B cell (primary cell): ENCODE results near the gene SSU72. TPM values are rescaled to one million over a fixed set of nuclear protein-coding genes. Genes with fewer than 3 reads are reported as not detected.
A peak's percentile ranks its signal among the peaks of the same experiment; 100 is the strongest.
"Not testable (repeated sequence)": the region's sequence is repeated elsewhere in the genome, so short reads cannot be mapped to it uniquely, and the experiment has no call there.

Source experiments
- ATAC-seq: fragments of 200-7000 bp; cut with Tn5 transposase; one replicate; pipeline ENCODE4 v1.10.0; 2021; ENCODE audit warnings: low read depth, mild to moderate bottlenecking, moderate number of reproducible peaks, moderate library complexity
- CTCF ChIA-PET: fragments of 350-600 bp; sonication (Branson Sonifier 250); formaldehyde crosslinking; loops from one replicate; lab custom pipeline; 2021; ENCODE audit warnings: antibody characterized with exemption, inconsistent platforms; lab: Charles Lee
- POLR2A ChIA-PET: fragments of 350-600 bp; sonication (Branson Sonifier 250); formaldehyde crosslinking; loops from one replicate; lab custom pipeline; 2021; ENCODE audit warnings: antibody characterized with exemption; lab: Charles Lee
- DNase-seq: peaks from one replicate; pipeline ENCODE4 v3.0.0; 2013
- H2AFZ ChIP-seq: 2 replicates; pipeline ENCODE4 v1.6.1; 2012; ENCODE audit warnings: mild to moderate bottlenecking, low read depth, low read length; ENCODE audit not compliant: insufficient read depth, poor library complexity, severe bottlenecking
- H3K27ac ChIP-seq, 2 donors: 1 replicate in 1 of 2; 2 replicates in 1 of 2; pipeline ENCODE4 v1.5.1; 2012 to 2013; ENCODE audit warnings: low read length in 2 of 2, mild to moderate bottlenecking in 2 of 2, moderate library complexity in 1 of 2
- H3K27me3 ChIP-seq, 4 experiments: fragments of 200-600 bp in 1 of 4; sonication (generic) in 1 of 4; replicated peaks in 1 of 4; 1 replicate in 2 of 4; 2 replicates in 2 of 4; pipeline versions ENCODE4 v1.6.1 to v1.7.0; 2013 to 2016; ENCODE audit warnings: low read length in 3 of 4, mild to moderate bottlenecking in 2 of 4, mixed read lengths in 1 of 4, moderate library complexity in 1 of 4; ENCODE audit not compliant: insufficient read depth in 4 of 4, control insufficient read depth in 3 of 4; ENCODE audit errors: control extremely low read depth in 1 of 4
- H3K36me3 ChIP-seq, 2 experiments: replicated peaks in 1 of 2; 1 replicate in 1 of 2; 2 replicates in 1 of 2; pipeline versions ENCODE4 v1.6.1 to v1.7.1; 2013; ENCODE audit warnings: low read length in 1 of 2; ENCODE audit not compliant: insufficient read depth in 2 of 2, control insufficient read depth in 1 of 2; ENCODE audit errors: control extremely low read depth in 1 of 2, extremely low read depth in 1 of 2
- H3K4me1 ChIP-seq, 2 donors: fragments of 200-600 bp in 1 of 2; sonication (generic) in 1 of 2; 1 replicate in 1 of 2; 2 replicates in 1 of 2; pipeline versions ENCODE4 v1.5.1 to v1.6.1; 2013 to 2017; ENCODE audit warnings: low read length in 2 of 2; ENCODE audit not compliant: control insufficient read depth in 2 of 2, insufficient read depth in 2 of 2
- H3K4me2 ChIP-seq: replicated peaks from 2 replicates; pipeline ENCODE3; 2012; ENCODE audit warnings: mild to moderate bottlenecking, low read depth, low read length; ENCODE audit not compliant: poor library complexity, severe bottlenecking
- H3K4me3 ChIP-seq, 5 experiments: fragments of 200-600 bp in 1 of 5; sonication (generic) in 1 of 5; 1 replicate in 3 of 5; 2 replicates in 2 of 5; pipeline versions ENCODE4 v1.5.1 to v1.7.0; 2011 to 2016; ENCODE audit warnings: low read length in 4 of 5, mild to moderate bottlenecking in 4 of 5, low read depth in 2 of 5, control low read depth in 1 of 5, moderate library complexity in 1 of 5; ENCODE audit not compliant: insufficient read depth in 1 of 5; ENCODE audit errors: control extremely low read depth in 1 of 5, extremely low read depth in 1 of 5
- H3K79me2 ChIP-seq: fragments of 200-600 bp; sonication (generic); one replicate; pipeline ENCODE4 v1.6.0; 2016; ENCODE audit warnings: low read length; ENCODE audit not compliant: control insufficient read depth, insufficient read depth
- H3K9ac ChIP-seq: fragments of 200-600 bp; sonication (generic); 2 replicates; pipeline ENCODE4 v1.6.1; 2017; ENCODE audit warnings: mild to moderate bottlenecking, low read length, moderate library complexity
- H3K9me3 ChIP-seq, 3 donors: one replicate each; pipeline versions ENCODE4 v1.6.1 to v1.7.1; 2013; ENCODE audit warnings: low read length in 2 of 3; ENCODE audit not compliant: control insufficient read depth in 2 of 3, insufficient read depth in 1 of 3; ENCODE audit errors: control extremely low read depth in 1 of 3
- H4K20me1 ChIP-seq: 2 replicates; pipeline ENCODE4 v1.6.0; 2012; ENCODE audit warnings: mild to moderate bottlenecking, low read length; ENCODE audit not compliant: insufficient read depth, control insufficient read depth, poor library complexity, severe bottlenecking
- H3K27ac Mint-ChIP-seq: one replicate; pipeline ENCODE4 v1.8.0; 2021; ENCODE audit warnings: mixed read lengths
- H3K27me3 Mint-ChIP-seq: one replicate; pipeline ENCODE4 v1.8.0; 2021; ENCODE audit warnings: mixed read lengths
- H3K4me1 Mint-ChIP-seq: one replicate; pipeline ENCODE4 v1.8.0; 2021; ENCODE audit warnings: mixed read lengths
- H3K4me3 Mint-ChIP-seq: one replicate; pipeline ENCODE4 v1.8.0; 2021; ENCODE audit warnings: mixed read lengths
- H3K9me3 Mint-ChIP-seq: one replicate; pipeline ENCODE4 v1.8.0; 2022; ENCODE audit warnings: mixed read lengths; ENCODE audit not compliant: insufficient read depth
- WGBS: methylation state at CpG from one replicate; pipeline ENCODE4 v1.1.5; 2013; ENCODE audit warnings: missing lambda C conversion rate; ENCODE audit not compliant: insufficient coverage; 5-methylcytosine and 5-hydroxymethylcytosine counted together
- intact Hi-C: fragments of 100-400 bp; cut with micrococcal nuclease; formaldehyde crosslinking; loops from one replicate; pipeline ENCODE4 v1.10.0; 2022
- polyA plus RNA-seq: library from polyadenylated mRNA; depleted of rRNA; stranded (reverse); fragments of >200 nt; gene quantifications from 2 replicates; pipeline ENCODE4 v1.2.3, GENCODE V29; 2012
- total RNA-seq, 2 donors: library from RNA; stranded (reverse); fragments of 120-200 nt in 1 of 2; gene quantifications; 1 replicate in 1 of 2; 2 replicates in 1 of 2; pipeline versions ENCODE4 v1.2.3 to v1.2.4, GENCODE V29; 2013 to 2022
- TF ChIP-seq, protein P1 (sequence below): fragments of 200-600 bp; IDR thresholded peaks from one replicate; pipeline ENCODE4 v1.8.0; 2022; ENCODE audit warnings: antibody characterized with exemption, mild to moderate bottlenecking

The SSU72 gene
- total and polyA plus RNA-seq, 2 donors (not counting 1 experiment from before 2014, with no cell fraction given): 86.8 to 112 TPM

- WGBS: no CpG with 5 or more reads among the region's 22 CpGs
- H3K9me3 Mint-ChIP-seq, H4K20me1 ChIP-seq, H3K27me3 ChIP-seq, H3K4me1 ChIP-seq, H3K36me3 ChIP-seq, H3K79me2 ChIP-seq, H3K27me3 Mint-ChIP-seq, H3K9me3 ChIP-seq: not testable (repeated sequence)
- H3K4me1 Mint-ChIP-seq: peaks cover 10% of the 10 kb centered on the region
- intact Hi-C loops: loop anchor here (2.0 kb wide), 2 partner anchors 35 to 99 kb away; partner anchors contain the start of genes ATAD3B and MRPL20
- ChIA-PET CTCF (interaction anchor here (0.8 to 1.2 kb wide), 6 partner anchors 64 to 214 kb away, joined by 3 to 4 read pairs (median 3); partner anchors contain the start of genes AURKAIP1 and CCNL2), POLR2A (interaction anchor here (0.7 to 1.2 kb wide), 2 partner anchors 97 to 130 kb away, joined by 3 to 7 read pairs; partner anchors contain the start of gene AURKAIP1)
- TF ChIP-seq, protein P1, sequence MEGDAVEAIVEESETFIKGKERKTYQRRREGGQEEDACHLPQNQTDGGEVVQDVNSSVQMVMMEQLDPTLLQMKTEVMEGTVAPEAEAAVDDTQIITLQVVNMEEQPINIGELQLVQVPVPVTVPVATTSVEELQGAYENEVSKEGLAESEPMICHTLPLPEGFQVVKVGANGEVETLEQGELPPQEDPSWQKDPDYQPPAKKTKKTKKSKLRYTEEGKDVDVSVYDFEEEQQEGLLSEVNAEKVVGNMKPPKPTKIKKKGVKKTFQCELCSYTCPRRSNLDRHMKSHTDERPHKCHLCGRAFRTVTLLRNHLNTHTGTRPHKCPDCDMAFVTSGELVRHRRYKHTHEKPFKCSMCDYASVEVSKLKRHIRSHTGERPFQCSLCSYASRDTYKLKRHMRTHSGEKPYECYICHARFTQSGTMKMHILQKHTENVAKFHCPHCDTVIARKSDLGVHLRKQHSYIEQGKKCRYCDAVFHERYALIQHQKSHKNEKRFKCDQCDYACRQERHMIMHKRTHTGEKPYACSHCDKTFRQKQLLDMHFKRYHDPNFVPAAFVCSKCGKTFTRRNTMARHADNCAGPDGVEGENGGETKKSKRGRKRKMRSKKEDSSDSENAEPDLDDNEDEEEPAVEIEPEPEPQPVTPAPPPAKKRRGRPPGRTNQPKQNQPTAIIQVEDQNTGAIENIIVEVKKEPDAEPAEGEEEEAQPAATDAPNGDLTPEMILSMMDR: peak; percentile 17
- peak overlapping the region; percentile 93 for H3K27ac Mint-ChIP-seq
- peak overlapping the region in 4 of 5 experiments; percentile 19 to 44 (median 26) for H3K4me3 ChIP-seq
- peak overlapping the region; percentile 32 for H3K9ac ChIP-seq
- peak overlapping the region; percentile 60 for H3K4me2 ChIP-seq
- DNase-seq (peak; percentile 63), ATAC-seq (peak; percentile 82)
- H3K4me3 Mint-ChIP-seq: peak overlapping the region; percentile 93
- H2AFZ ChIP-seq: peak overlapping the region; percentile 49
- H3K27ac ChIP-seq: peak overlapping the region; percentile 58 to 82
These were observed 69.3 kb downstream of the SSU72 start for GRCh38 chr1:1505366-1505798.

- TF ChIP-seq, protein P1: peak; percentile 79
- peak overlapping the region; percentile 93 for H3K4me3 Mint-ChIP-seq
- H3K9me3 ChIP-seq, H3K9me3 Mint-ChIP-seq, H3K36me3 ChIP-seq, H4K20me1 ChIP-seq, H3K4me1 ChIP-seq, H3K79me2 ChIP-seq, H3K27me3 Mint-ChIP-seq, H3K27me3 ChIP-seq: not testable (repeated sequence)
- WGBS: 38% methylated on average over 13 of the region's 16 CpGs
- H3K4me2 ChIP-seq: peak overlapping the region; percentile 60
- peak overlapping the region; percentile 93 for H3K27ac Mint-ChIP-seq
- CTCF ChIA-PET: interaction anchor here (0.7 to 1.5 kb wide), 8 partner anchors 63 to 382 kb away, joined by 3 to 4 read pairs (median 3); partner anchors contain the start of gene CCNL2
- H3K27ac ChIP-seq: peak overlapping the region; percentile 58 to 82
- H3K4me1 Mint-ChIP-seq: peaks cover 10% of the 10 kb centered on the region
- POLR2A ChIA-PET: interaction anchor here (0.7 to 1.2 kb wide), 2 partner anchors 97 to 130 kb away, joined by 3 to 7 read pairs; partner anchors contain the start of gene AURKAIP1
- DNase-seq (peak; percentile 72), ATAC-seq (peak; percentile 48)
- H3K9ac ChIP-seq: peak overlapping the region; percentile 32
- peak overlapping the region in 4 of 5 experiments; percentile 19 to 44 (median 26) for H3K4me3 ChIP-seq
- peak overlapping the region; percentile 49 for H2AFZ ChIP-seq
- intact Hi-C loops: loop anchor here (2.0 kb wide), 2 partner anchors 34 to 98 kb away; partner anchors contain the start of genes ATAD3B and MRPL20
These were observed 69.8 kb downstream of the SSU72 start for GRCh38 chr1:1504777-1505365.

GRCh38 chr1:1495461-1495975, 79.1 kb downstream of the SSU72 start:
- H3K9me3 Mint-ChIP-seq, H3K79me2 ChIP-seq, H3K4me2 ChIP-seq, H3K4me3 Mint-ChIP-seq, H3K27me3 Mint-ChIP-seq, H3K4me3 ChIP-seq, H3K27ac Mint-ChIP-seq, H3K36me3 ChIP-seq, CTCF ChIA-PET, H4K20me1 ChIP-seq, H3K4me1 Mint-ChIP-seq, POLR2A ChIA-PET, H2AFZ ChIP-seq, H3K9ac ChIP-seq, intact Hi-C loops, ATAC-seq, H3K4me1 ChIP-seq, H3K27ac ChIP-seq, DNase-seq, H3K27me3 ChIP-seq: not testable (repeated sequence)
- WGBS: 97% methylated on average over 5 of the region's 18 CpGs
- peaks cover 0 to 25% (median 1%) of the 10 kb centered on the region in 3 donors for H3K9me3 ChIP-seq
